Stimulated activated naive CD8-positive, alpha-beta T cell treated with anti-CD3 and anti-CD28 coated beads, Interleukin-15, Interleukin-2, amounts not matched to agents 100 ng/mL and 50 ng/mL, for 24 hours (primary cell): ENCODE data around the gene SLC26A1.

Experiments used
- H3K27ac Mint-ChIP-seq: one replicate; pipeline ENCODE4 v1.8.0; 2021; ENCODE audit warnings: mild to moderate bottlenecking, mixed read lengths
- H3K27me3 Mint-ChIP-seq: one replicate; pipeline ENCODE4 v1.8.0; 2021; ENCODE audit warnings: mixed read lengths
- H3K36me3 Mint-ChIP-seq: one replicate; pipeline ENCODE4 v1.8.0; 2021; ENCODE audit warnings: low read depth, mixed read lengths
- H3K4me1 Mint-ChIP-seq: one replicate; pipeline ENCODE4 v1.8.0; 2021; ENCODE audit warnings: low read depth, mixed read lengths
- H3K4me3 Mint-ChIP-seq: one replicate; pipeline ENCODE4 v1.8.0; 2021; ENCODE audit warnings: mild to moderate bottlenecking, mixed read lengths
- H3K9me3 Mint-ChIP-seq: one replicate; pipeline ENCODE4 v1.8.0; 2021; ENCODE audit warnings: mixed read lengths

The SLC26A1 gene

GRCh38 chr4:993111-994029 lies at the start of gene SLC26A1:
Gene SLC26A1 (minus strand): TSS chr4:993404. CDS start chr4:991703, 1,701 bp downstream.
- H3K4me3 Mint-ChIP-seq: no peak within 1 kb of the TSS
- H3K27ac Mint-ChIP-seq: no peak within 1 kb of the TSS
- peaks cover 2% of the 10 kb centered on the region for H3K4me1 Mint-ChIP-seq
- H3K27me3 Mint-ChIP-seq: peaks cover 6% of the 10 kb centered on the region
- no peaks in the 10 kb centered on the region for H3K36me3 Mint-ChIP-seq
- no peaks in the 10 kb centered on the region for H3K9me3 Mint-ChIP-seq

GRCh38 chr4:1042352-1043055 lies 49.3 kb upstream of the SLC26A1 start:
- Mint-ChIP-seq H3K4me3 (no peak overlapping the region), H3K36me3 (no peaks in the 10 kb centered on the region), H3K27me3 (peaks cover 13% of the 10 kb centered on the region), H3K9me3 (no peaks in the 10 kb centered on the region), H3K4me1 (peaks cover 4% of the 10 kb centered on the region), H3K27ac (no peak overlapping the region)

GRCh38 chr4:1041936-1042330 lies 48.7 kb upstream of the SLC26A1 start:
- no peaks in the 10 kb centered on the region for H3K9me3 Mint-ChIP-seq
- H3K36me3 Mint-ChIP-seq: no peaks in the 10 kb centered on the region
- no peak overlapping the region for H3K27ac Mint-ChIP-seq
- peaks cover 10% of the 10 kb centered on the region for H3K27me3 Mint-ChIP-seq
- no peak overlapping the region for H3K4me3 Mint-ChIP-seq
- H3K4me1 Mint-ChIP-seq: peaks cover 4% of the 10 kb centered on the region

- H3K27ac Mint-ChIP-seq: no peak overlapping the region
- H3K36me3 Mint-ChIP-seq: no peaks in the 10 kb centered on the region
- peaks cover 4% of the 10 kb centered on the region for H3K4me1 Mint-ChIP-seq
- H3K9me3 Mint-ChIP-seq: no peaks in the 10 kb centered on the region
- H3K4me3 Mint-ChIP-seq: no peak overlapping the region
- peaks cover 6% of the 10 kb centered on the region for H3K27me3 Mint-ChIP-seq
Observed at GRCh38 chr4:1041147-1041935, 48.1 kb upstream of the SLC26A1 start.

- Mint-ChIP-seq H3K4me1 (peaks cover 4% of the 10 kb centered on the region), H3K9me3 (no peaks in the 10 kb centered on the region), H3K36me3 (no peaks in the 10 kb centered on the region), H3K4me3 (no peak overlapping the region), H3K27ac (no peak overlapping the region), H3K27me3 (peaks cover 5% of the 10 kb centered on the region)
Observed at GRCh38 chr4:1040344-1041146, 47.3 kb upstream of the SLC26A1 start.

- no peaks in the 10 kb centered on the region for H3K36me3 Mint-ChIP-seq
- H3K27me3 Mint-ChIP-seq: no peaks in the 10 kb centered on the region
- H3K4me3 Mint-ChIP-seq: no peak overlapping the region
- H3K27ac Mint-ChIP-seq: no peak overlapping the region
- peaks cover 4% of the 10 kb centered on the region for H3K4me1 Mint-ChIP-seq
- no peaks in the 10 kb centered on the region for H3K9me3 Mint-ChIP-seq
Observed at GRCh38 chr4:1039493-1040343, 46.5 kb upstream of the SLC26A1 start.

- Mint-ChIP-seq H3K36me3 (no peaks in the 10 kb centered on the region), H3K27me3 (no peaks in the 10 kb centered on the region), H3K9me3 (no peaks in the 10 kb centered on the region), H3K27ac (no peak overlapping the region), H3K4me3 (no peak overlapping the region), H3K4me1 (peaks cover 4% of the 10 kb centered on the region)
Observed at GRCh38 chr4:1038948-1039492, 45.8 kb upstream of the SLC26A1 start.

- Mint-ChIP-seq H3K4me1 (no peaks in the 10 kb centered on the region), H3K4me3 (no peak overlapping the region), H3K36me3 (no peaks in the 10 kb centered on the region), H3K9me3 (no peaks in the 10 kb centered on the region), H3K27ac (no peak overlapping the region), H3K27me3 (no peaks in the 10 kb centered on the region)
Observed at GRCh38 chr4:1036976-1037810, 44.0 kb upstream of the SLC26A1 start.

GRCh38 chr4:1036095-1036494 lies 42.9 kb upstream of the SLC26A1 start:
- Mint-ChIP-seq H3K36me3 (no peaks in the 10 kb centered on the region), H3K9me3 (no peaks in the 10 kb centered on the region), H3K27me3 (no peaks in the 10 kb centered on the region), H3K4me1 (no peaks in the 10 kb centered on the region), H3K27ac (no peak overlapping the region), H3K4me3 (no peak overlapping the region)

GRCh38 chr4:1035510-1035909 lies 42.3 kb upstream of the SLC26A1 start:
- Mint-ChIP-seq H3K4me3 (no peak overlapping the region), H3K9me3 (no peaks in the 10 kb centered on the region), H3K4me1 (no peaks in the 10 kb centered on the region), H3K36me3 (no peaks in the 10 kb centered on the region), H3K27me3 (no peaks in the 10 kb centered on the region), H3K27ac (no peak overlapping the region)

- Mint-ChIP-seq H3K9me3 (no peaks in the 10 kb centered on the region), H3K4me3 (no peak overlapping the region), H3K4me1 (no peaks in the 10 kb centered on the region), H3K36me3 (no peaks in the 10 kb centered on the region), H3K27ac (no peak overlapping the region), H3K27me3 (no peaks in the 10 kb centered on the region)
Observed at GRCh38 chr4:1033840-1034551, 40.8 kb upstream of the SLC26A1 start.

GRCh38 chr4:1032861-1033260 lies 39.7 kb upstream of the SLC26A1 start:
- no peaks in the 10 kb centered on the region for H3K36me3 Mint-ChIP-seq
- H3K27me3 Mint-ChIP-seq: no peaks in the 10 kb centered on the region
- H3K4me1 Mint-ChIP-seq: no peaks in the 10 kb centered on the region
- no peak overlapping the region for H3K4me3 Mint-ChIP-seq
- no peak overlapping the region for H3K27ac Mint-ChIP-seq
- no peaks in the 10 kb centered on the region for H3K9me3 Mint-ChIP-seq
